ENCODE measurements around the gene PTPN18. TPM values are rescaled to one million over a fixed set of nuclear protein-coding genes. Genes with fewer than 3 reads are reported as not detected.

The PTPN18 gene
- total RNA-seq, 1 experiment from 2014 or later: 46.5 TPM

GRCh38 chr2:130354139-130354428, 1.8 kb upstream of the PTPN18 start:
- no peaks in the 10 kb centered on the region for H3K9me3 ChIP-seq
- H3K4me3 ChIP-seq (ENCODE audit: low read depth, low read length): no peak overlapping the region
- H3K27me3 ChIP-seq (replicated peaks; ENCODE audit: control insufficient read depth, insufficient read depth, low read length): no peaks in the 10 kb centered on the region
- H3K27me3 Mint-ChIP-seq (ENCODE audit: insufficient read depth, unreplicated experiment): no peaks in the 10 kb centered on the region
- no peak for TF ChIP-seq CTCF (IDR thresholded peaks at IDR 0.05; ENCODE audit: insufficient read depth in 1 of 2, low read depth in 1 of 2, low read length in 1 of 2, severe bottlenecking in 1 of 2, unreplicated experiment in 1 of 2)
- peaks cover 5% of the 10 kb centered on the region; the same call in 1 of the 2 replicates for H3K4me1 ChIP-seq
- ChIA-PET CTCF (no interaction called here), POLR2A (no interaction called here)
- no peaks in the 10 kb centered on the region for H3K36me3 ChIP-seq (ENCODE audit: control insufficient read depth, insufficient read depth, low read length)
- no peak for DNase-seq
- no peaks in the 10 kb centered on the region for H3K9me3 Mint-ChIP-seq (ENCODE audit: unreplicated experiment)
- peak overlapping the region; percentile 90 for H3K4me3 Mint-ChIP-seq (ENCODE audit: unreplicated experiment)
- BruUV-seq (replicated peaks): no TSS peak
- H3K4me1 Mint-ChIP-seq (ENCODE audit: low read depth, unreplicated experiment): peaks cover 10% of the 10 kb centered on the region
- intact Hi-C loops (cut with micrococcal nuclease; ENCODE audit: unreplicated experiment): no loop called here
- no peak overlapping the region for H3K27ac Mint-ChIP-seq (ENCODE audit: unreplicated experiment)
- H3K36me3 Mint-ChIP-seq (ENCODE audit: insufficient read depth, unreplicated experiment): peaks cover 7% of the 10 kb centered on the region

GRCh38 chr2:130355172-130355577, 681 bp upstream of the PTPN18 start:
- Mint-ChIP-seq H3K36me3 (ENCODE audit: insufficient read depth, unreplicated experiment) (peaks cover 7% of the 10 kb centered on the region), H3K4me1 (ENCODE audit: low read depth, unreplicated experiment) (peaks cover 10% of the 10 kb centered on the region), H3K9me3 (ENCODE audit: unreplicated experiment) (no peaks in the 10 kb centered on the region), H3K4me3 (ENCODE audit: unreplicated experiment) (peak overlapping the region; percentile 90), H3K27me3 (ENCODE audit: insufficient read depth, unreplicated experiment) (no peaks in the 10 kb centered on the region), H3K27ac (ENCODE audit: unreplicated experiment) (peak overlapping the region; percentile 20)
- DNase-seq: no peak
- intact Hi-C loops (cut with micrococcal nuclease; ENCODE audit: unreplicated experiment): loop anchor here (1.0 to 5.0 kb wide), 3 partner anchors 13 to 72 kb away; partner anchors contain the start of gene IMP4
- ChIA-PET CTCF (interaction anchor here (0.5 to 1.8 kb wide), 4 partner anchors 13 to 114 kb away, joined by 4 to 17 read pairs (median 10); partner anchors contain the start of gene IMP4), POLR2A (interaction anchor here (1.8 kb wide), 1 partner anchor 13 kb away, joined by 19 read pairs; the partner anchor contains the start of gene IMP4)
- no peaks in the 10 kb centered on the region for H3K27me3 ChIP-seq (replicated peaks; ENCODE audit: control insufficient read depth, insufficient read depth, low read length)
- no peak for TF ChIP-seq CTCF (IDR thresholded peaks at IDR 0.05; ENCODE audit: insufficient read depth in 1 of 2, low read depth in 1 of 2, low read length in 1 of 2, severe bottlenecking in 1 of 2, unreplicated experiment in 1 of 2)
- H3K9me3 ChIP-seq: no peaks in the 10 kb centered on the region
- H3K4me1 ChIP-seq: peaks cover 5% of the 10 kb centered on the region; the same call in 1 of the 2 replicates
- H3K36me3 ChIP-seq (ENCODE audit: control insufficient read depth, insufficient read depth, low read length): no peaks in the 10 kb centered on the region
- H3K4me3 ChIP-seq (ENCODE audit: low read depth, low read length): peak overlapping the region; percentile 75
- BruUV-seq (replicated peaks): no TSS peak

- peaks cover 10% of the 10 kb centered on the region for H3K4me1 Mint-ChIP-seq (ENCODE audit: low read depth, unreplicated experiment)
- DNase-seq: no peak
- intact Hi-C loops (cut with micrococcal nuclease; ENCODE audit: unreplicated experiment): loop anchor here (5.0 kb wide), 1 partner anchor 69 kb away; no protein-coding TSS in a partner anchor
- TF ChIP-seq CTCF (IDR thresholded peaks at IDR 0.05; ENCODE audit: insufficient read depth in 1 of 2, low read depth in 1 of 2, low read length in 1 of 2, severe bottlenecking in 1 of 2, unreplicated experiment in 1 of 2): no peak
- ChIA-PET POLR2A (no interaction called here), CTCF (no interaction called here)
- no peaks in the 10 kb centered on the region for H3K9me3 Mint-ChIP-seq (ENCODE audit: unreplicated experiment)
- Histone ChIP-seq H3K4me1 (peaks cover 5% of the 10 kb centered on the region; the same call in 1 of the 2 replicates), H3K4me3 (ENCODE audit: low read depth, low read length) (no peak overlapping the region), H3K36me3 (ENCODE audit: control insufficient read depth, insufficient read depth, low read length) (no peaks in the 10 kb centered on the region), H3K9me3 (no peaks in the 10 kb centered on the region), H3K27me3 (replicated peaks; ENCODE audit: control insufficient read depth, insufficient read depth, low read length) (no peaks in the 10 kb centered on the region)
- no peaks in the 10 kb centered on the region for H3K27me3 Mint-ChIP-seq (ENCODE audit: insufficient read depth, unreplicated experiment)
- no peaks in the 10 kb centered on the region for H3K36me3 Mint-ChIP-seq (ENCODE audit: insufficient read depth, unreplicated experiment)
- H3K27ac Mint-ChIP-seq (ENCODE audit: unreplicated experiment): no peak overlapping the region
- no peak overlapping the region for H3K4me3 Mint-ChIP-seq (ENCODE audit: unreplicated experiment)
- no TSS peak for BruUV-seq (replicated peaks)
Observed at GRCh38 chr2:130357864-130358263, 2.0 kb downstream of the PTPN18 start.

Data from Caco-2 (cell line).